HG03520 (cell line): ENCODE data around the gene ACAP2.
"Not testable (repeated sequence)": the region's sequence is repeated elsewhere in the genome, so short reads cannot be mapped to it uniquely, and the experiment has no call there.

Source experiments
- ATAC-seq: cut with Tn5 transposase; IDR thresholded peaks from one replicate; pipeline ENCODE4 v1.9.1; 2021; ENCODE audit warnings: mild to moderate bottlenecking, moderate library complexity; ENCODE audit not compliant: unreplicated experiment

ACAP2 gene

GRCh38 chr3:195296662-195297061 lies 146.2 kb downstream of the ACAP2 start:
- no peak for ATAC-seq

GRCh38 chr3:195291121-195291520 lies 151.7 kb downstream of the ACAP2 start:
- no peak for ATAC-seq

- ATAC-seq: not testable (repeated sequence)
Measured at GRCh38 chr3:195290643-195291042, 152.2 kb downstream of the ACAP2 start.

- no peak for ATAC-seq
Measured at GRCh38 chr3:195286115-195286872, 156.5 kb downstream of the ACAP2 start.

- ATAC-seq: no peak
Measured at GRCh38 chr3:195285372-195285771, 157.4 kb downstream of the ACAP2 start.

GRCh38 chr3:195284842-195285241 lies 158.0 kb downstream of the ACAP2 start:
- no peak for ATAC-seq

- no peak for ATAC-seq
Measured at GRCh38 chr3:195282961-195283360, 159.9 kb downstream of the ACAP2 start.

- no peak for ATAC-seq
Measured at GRCh38 chr3:195274259-195274966, 168.4 kb downstream of the ACAP2 start.

- ATAC-seq: peak; percentile 55
Measured at GRCh38 chr3:195271410-195272243, 171.2 kb downstream of the ACAP2 start.

GRCh38 chr3:195270817-195271409 lies 171.9 kb downstream of the ACAP2 start, which contains the start of gene XXYLT1:
Gene XXYLT1, minus strand, starts transcription at chr3:195271159. Its CDS starts 101 bp downstream, at chr3:195271058.
- ATAC-seq: peak; percentile 71

- peak; percentile 10 for ATAC-seq
Measured at GRCh38 chr3:195270079-195270816, 172.6 kb downstream of the ACAP2 start.

- no peak for ATAC-seq
Measured at GRCh38 chr3:195269375-195270078, 173.3 kb downstream of the ACAP2 start.

GRCh38 chr3:195268576-195269309 lies 174.1 kb downstream of the ACAP2 start:
- ATAC-seq: no peak

- no peak for ATAC-seq
Measured at GRCh38 chr3:195267096-195267495, 175.7 kb downstream of the ACAP2 start.

- no peak for ATAC-seq
Measured at GRCh38 chr3:195266428-195266827, 176.4 kb downstream of the ACAP2 start.

GRCh38 chr3:195265363-195265976 lies 177.3 kb downstream of the ACAP2 start:
- ATAC-seq: no peak

- ATAC-seq: no peak
Measured at GRCh38 chr3:195263925-195264600, 178.8 kb downstream of the ACAP2 start.
